H1 (cell line): ENCODE measurements around the gene C3. TPM values are rescaled to one million over a fixed set of nuclear protein-coding genes. Genes with fewer than 3 reads are reported as not detected.

Experiments
- CTCF ChIA-PET: fragments of 300-600 bp; sonication (Branson Sonifier 250); formaldehyde crosslinking; loops from one replicate; lab custom pipeline; 2021; ENCODE audit not compliant: partially characterized antibody; lab: Charles Lee
- POLR2A ChIA-PET: fragments of 300-600 bp; sonication (Branson Sonifier 250); formaldehyde crosslinking; loops from one replicate; lab custom pipeline; 2021; ENCODE audit warnings: inconsistent platforms; ENCODE audit not compliant: partially characterized antibody; lab: Charles Lee
- DNase-seq, 2 experiments: peaks; one replicate each; pipeline versions ENCODE4 v3.0.0 to v3.0.0-alpha.2; 2010 to 2022; ENCODE audit warnings: low spot score in 2 of 2, low read depth in 1 of 2, mixed read lengths in 1 of 2
- FAIRE-seq: peaks from 2 replicates; lab custom pipeline; 2011; peaks lifted over from hg19 to GRCh38; lab: Jason Lieb, UNC
- H2AFZ ChIP-seq: 2 replicates; pipeline ENCODE4 v1.8.1; 2012; ENCODE audit warnings: low read length, inconsistent platforms
- H2AK5ac ChIP-seq: 2 replicates; pipeline ENCODE4 v1.6.1; 2013; ENCODE audit warnings: low read depth, low read length
- H2BK120ac ChIP-seq: replicated peaks from 2 replicates; pipeline ENCODE3; 2013; ENCODE audit warnings: low read depth, low read length, inconsistent platforms
- H2BK12ac ChIP-seq: 2 replicates; pipeline ENCODE4 v1.6.1; 2013; ENCODE audit warnings: low read depth, low read length
- H2BK15ac ChIP-seq: 2 replicates; pipeline ENCODE4 v1.6.1; 2013; ENCODE audit warnings: low read length
- H2BK20ac ChIP-seq: 2 replicates; pipeline ENCODE4 v1.6.1; 2013; ENCODE audit warnings: low read length
- H2BK5ac ChIP-seq: 2 replicates; pipeline ENCODE4 v1.6.1; 2013; ENCODE audit warnings: low read depth, low read length
- H3K14ac ChIP-seq: 2 replicates; pipeline ENCODE4 v1.6.1; 2013; ENCODE audit warnings: inconsistent platforms; ENCODE audit not compliant: insufficient read length
- H3K18ac ChIP-seq: 2 replicates; pipeline ENCODE4 v1.6.1; 2013; ENCODE audit warnings: low read length; ENCODE audit errors: extremely low read depth
- H3K23ac ChIP-seq: 2 replicates; pipeline ENCODE4 v1.6.1; 2013; ENCODE audit warnings: inconsistent platforms; ENCODE audit not compliant: insufficient read length
- H3K23me2 ChIP-seq: 2 replicates; pipeline ENCODE4 v1.6.1; 2013; ENCODE audit warnings: low read depth, low read length
- H3K27ac ChIP-seq: 2 replicates; pipeline ENCODE4 v1.6.1; 2011; ENCODE audit warnings: low read depth, low read length, inconsistent platforms
- H3K27me3 ChIP-seq, 4 experiments: replicated peaks in 1 of 4; 1 replicate in 1 of 4; 2 replicates in 3 of 4; pipeline versions ENCODE4 v1.6.1 to v1.8.1; 2011 to 2013; ENCODE audit warnings: low read length in 3 of 4, mild to moderate bottlenecking in 3 of 4, inconsistent platforms in 2 of 4, mixed read lengths in 2 of 4, moderate library complexity in 1 of 4; ENCODE audit not compliant: control insufficient read depth in 3 of 4, insufficient read depth in 3 of 4; ENCODE audit errors: extremely low read depth in 1 of 4
- H3K36me3 ChIP-seq, 4 experiments: 2 replicates each; pipeline versions ENCODE4 v1.6.1 to v1.8.1; 2011 to 2013; ENCODE audit warnings: mild to moderate bottlenecking in 4 of 4, low read length in 3 of 4, moderate library complexity in 2 of 4, control low read depth in 1 of 4, inconsistent platforms in 1 of 4; ENCODE audit not compliant: insufficient read depth in 4 of 4, control insufficient read depth in 2 of 4
- H3K4ac ChIP-seq: replicated peaks from 2 replicates; pipeline ENCODE3; 2013; ENCODE audit warnings: low read length, low read depth, mixed read lengths, inconsistent platforms; ENCODE audit not compliant: insufficient read length
- H3K4me1 ChIP-seq, 4 experiments: replicated peaks in 1 of 4; 1 replicate in 1 of 4; 2 replicates in 3 of 4; pipeline versions ENCODE4 v1.6.1 to v1.8.1; 2011 to 2013; ENCODE audit warnings: low read length in 3 of 4, inconsistent platforms in 2 of 4, mixed read lengths in 1 of 4; ENCODE audit not compliant: insufficient read depth in 4 of 4, control insufficient read depth in 3 of 4
- H3K4me2 ChIP-seq, 2 experiments: 2 replicates each; pipeline versions ENCODE4 v1.6.1 to v1.8.1; 2011 to 2013; ENCODE audit warnings: low read depth in 2 of 2, low read length in 2 of 2, control low read depth in 1 of 2, inconsistent platforms in 1 of 2, mild to moderate bottlenecking in 1 of 2; ENCODE audit not compliant: insufficient read depth in 1 of 2
- H3K4me3 ChIP-seq, 4 experiments: fragments of 200-600, 300-600 bp in 1 of 4; sonication (generic), shearing (Covaris generic), sonication (Bioruptor Twin) in 1 of 4; 2 replicates each; pipeline versions ENCODE4 v1.5.1 to v1.8.1; 2011 to 2016; ENCODE audit warnings: low read length in 4 of 4, low read depth in 3 of 4, control low read depth in 2 of 4, inconsistent platforms in 2 of 4, mild to moderate bottlenecking in 2 of 4, mixed read lengths in 1 of 4, moderate library complexity in 1 of 4; ENCODE audit not compliant: insufficient read depth in 2 of 4; ENCODE audit errors: extremely low read depth in 1 of 4
- H3K56ac ChIP-seq: replicated peaks from 2 replicates; pipeline ENCODE3; 2013; ENCODE audit warnings: low read depth, mild to moderate bottlenecking, mixed read lengths, low read length, inconsistent platforms; ENCODE audit not compliant: insufficient read length
- H3K79me1 ChIP-seq: 2 replicates; pipeline ENCODE4 v1.6.1; 2013; ENCODE audit warnings: low read depth, low read length, control low read depth
- H3K79me2 ChIP-seq, 2 experiments: 2 replicates each; pipeline versions ENCODE4 v1.6.1 to v1.8.1; 2012 to 2013; ENCODE audit warnings: low read length in 2 of 2, mild to moderate bottlenecking in 2 of 2, inconsistent platforms in 1 of 2; ENCODE audit not compliant: insufficient read depth in 2 of 2, control insufficient read depth in 1 of 2
- H3K9ac ChIP-seq, 4 experiments: replicated peaks in 1 of 4; 1 replicate in 1 of 4; 2 replicates in 3 of 4; pipeline versions ENCODE4 v1.6.1 to v1.8.1; 2011 to 2013; ENCODE audit warnings: low read depth in 3 of 4, low read length in 3 of 4, control low read depth in 2 of 4, mild to moderate bottlenecking in 2 of 4, moderate library complexity in 2 of 4, inconsistent platforms in 1 of 4; ENCODE audit errors: extremely low read depth in 1 of 4
- H3K9me3 ChIP-seq, 2 experiments: 2 replicates each; pipeline versions ENCODE4 v1.6.1 to v1.8.1; 2012 to 2013; ENCODE audit warnings: mild to moderate bottlenecking in 2 of 2, moderate library complexity in 2 of 2, control low read depth in 1 of 2, inconsistent platforms in 1 of 2, low read depth in 1 of 2, low read length in 1 of 2, mixed read lengths in 1 of 2; ENCODE audit not compliant: insufficient read depth in 2 of 2
- H4K20me1 ChIP-seq, 2 experiments: replicated peaks in 1 of 2; 2 replicates each; pipeline versions ENCODE3 to v1.8.1; 2011 to 2013; ENCODE audit warnings: inconsistent platforms in 2 of 2, low read length in 2 of 2, mild to moderate bottlenecking in 1 of 2; ENCODE audit not compliant: insufficient read depth in 2 of 2, control insufficient read depth in 1 of 2
- H4K5ac ChIP-seq: 2 replicates; pipeline ENCODE4 v1.6.1; 2013; ENCODE audit warnings: low read length, low read depth, mixed read lengths, inconsistent platforms; ENCODE audit not compliant: insufficient read length
- H4K8ac ChIP-seq: 2 replicates; pipeline ENCODE4 v1.8.0; 2013; ENCODE audit warnings: mild to moderate bottlenecking, moderate library complexity, low read length, inconsistent platforms; ENCODE audit not compliant: insufficient read depth; ENCODE audit errors: extremely low read depth
- H4K91ac ChIP-seq: replicated peaks from 2 replicates; pipeline ENCODE3; 2013; ENCODE audit warnings: low read length, mixed read lengths, inconsistent platforms; ENCODE audit not compliant: insufficient read length
- CHD1 ChIP-seq: IDR thresholded peaks from 2 replicates; pipeline ENCODE4 v1.6.1; 2012; ENCODE audit warnings: low read depth, low read length, improper control_type of control experiment
- EP300 ChIP-seq, 2 experiments: IDR thresholded peaks; 1 replicate in 1 of 2; 2 replicates in 1 of 2; pipeline ENCODE4 v1.6.1; 2011 to 2012; ENCODE audit warnings: low read depth in 2 of 2, low read length in 2 of 2, mild to moderate bottlenecking in 2 of 2, borderline replicate concordance in 1 of 2, inconsistent platforms in 1 of 2, moderate library complexity in 1 of 2
- KDM4A ChIP-seq: IDR thresholded peaks from one replicate; pipeline ENCODE4 v1.7.1; 2012; ENCODE audit warnings: low read depth, mild to moderate bottlenecking, moderate library complexity, low read length, inconsistent platforms; ENCODE audit not compliant: severe bottlenecking
- MAX ChIP-seq: IDR thresholded peaks from 2 replicates; pipeline ENCODE4 v1.6.1; 2012; ENCODE audit warnings: inconsistent platforms
- RAD21 ChIP-seq, 2 experiments: IDR thresholded peaks in 1 of 2; conservative IDR thresholded peaks in 1 of 2; 2 replicates each; pipeline ENCODE4 v1.6.1; 2011; ENCODE audit warnings: low read depth in 2 of 2, low read length in 2 of 2, improper control_type of control experiment in 1 of 2, inconsistent platforms in 1 of 2, mild to moderate bottlenecking in 1 of 2, moderate library complexity in 1 of 2
- SIX5 ChIP-seq: IDR thresholded peaks from 2 replicates; pipeline ENCODE4 v1.6.1; 2011; ENCODE audit warnings: mild to moderate bottlenecking, low read depth, low read length
- TBP ChIP-seq: IDR thresholded peaks from 2 replicates; pipeline ENCODE4 v1.6.1; 2011; ENCODE audit warnings: low read depth, low read length, improper control_type of control experiment
- USF2 ChIP-seq: IDR thresholded peaks from 2 replicates; pipeline ENCODE4 v1.6.1; 2011; ENCODE audit warnings: low read length, improper control_type of control experiment
- YY1 ChIP-seq: IDR thresholded peaks from 2 replicates; pipeline ENCODE4 v1.6.1; 2011; ENCODE audit warnings: low read depth, mild to moderate bottlenecking, low read length
- WGBS, 2 experiments: shearing (Covaris generic) in 1 of 2; methylation state at CpG; one replicate each; pipeline versions ENCODE4 v1.1.6 to v1.1.7; 2013 to 2015; ENCODE audit warnings: low lambda C conversion rate in 2 of 2, mixed read lengths in 2 of 2, inconsistent platforms in 1 of 2, low coverage in 1 of 2, missing lambda C conversion rate in 1 of 2; ENCODE audit not compliant: insufficient replicate concordance in 2 of 2, insufficient coverage in 1 of 2, insufficient read length in 1 of 2; ENCODE audit errors: extremely low coverage in 1 of 2, missing lambda C conversion rate in 1 of 2; 5-methylcytosine and 5-hydroxymethylcytosine counted together
- polyA plus RNA-seq, 7 experiments: library from polyadenylated mRNA; depleted of rRNA in 3 of 7; stranded (reverse) in 5 of 7; unstranded in 2 of 7; fragments of >200 nt in 5 of 7; fragments of 200-250 nt in 2 of 7; gene quantifications; 1 replicate in 5 of 7; 2 replicates in 1 of 7; 4 replicates in 1 of 7; pipeline versions ENCODE4 v1.2.1 to v1.2.3, GENCODE V29; 2011 to 2013; ENCODE audit warnings: missing spikeins in 2 of 7, mixed read lengths in 2 of 7
- total RNA-seq: library from RNA; stranded (reverse); fragmentation: NEBNext Ultra II Directional; extraction: Animal tissue kit (Norgen Biotek cat#: 25700); gene quantifications from 2 replicates; pipeline ENCODE4 v1.2.1, GENCODE V29; 2021

C3 gene
- total and polyA plus RNA-seq, 2 of the 8 experiments (the other 6 are each of a cell fraction or from before 2014, with no cell fraction given): 6.4 to 12.8 TPM

- Histone ChIP-seq H4K8ac (no peak overlapping the region; the same call in 1 of the 2 replicates), H2AK5ac (0 out of 2 replicates have a peak overlapping the region, but pooled peaks have one; percentile 39), H3K79me2 (no peaks in the 10 kb centered on the region), H2BK15ac (peak overlapping the region; percentile 63; the same call in 1 of the 2 replicates), H2BK12ac (peak overlapping the region; percentile 68; the same call in 1 of the 2 replicates), H3K36me3 (no peaks in the 10 kb centered on the region), H3K27ac (no peak overlapping the region), H3K9ac (peak overlapping the region in 1 of 4 experiments; percentile 18; a peak in 1 of 7 replicates), H3K9me3 (no peaks in the 10 kb centered on the region), H3K18ac (0 out of 2 replicates have a peak overlapping the region, but pooled peaks have one; percentile 17), H3K23me2 (peaks cover 9% of the 10 kb centered on the region), H3K27me3 (peaks cover 0 to 22% (median 18%) of the 10 kb centered on the region in 4 experiments; a peak in 6 of 7 replicates), H2BK20ac (0 out of 2 replicates have a peak overlapping the region, but pooled peaks have one; percentile 55), H3K4ac (no peak overlapping the region), H2BK5ac (no peak overlapping the region), H2AFZ (peak overlapping the region; percentile 94), H3K23ac (no peak overlapping the region), H3K4me2 (peak overlapping the region; percentile 75 to 87), H4K5ac (no peak overlapping the region), H3K79me1 (no peaks in the 10 kb centered on the region), H3K14ac (no peak overlapping the region), H4K20me1 (no peaks in the 10 kb centered on the region), H3K4me1 (peaks cover 0 to 12% (median 2%) of the 10 kb centered on the region in 4 experiments; a peak in 4 of 7 replicates), H2BK120ac (no peak overlapping the region), H4K91ac (no peak overlapping the region), H3K4me3 (peak overlapping the region; percentile 41 to 58 (median 51); a peak in 7 of 8 replicates), H3K56ac (no peak overlapping the region)
- FAIRE-seq (peak; percentile 45), DNase-seq (peak in 1 of 2 experiments; percentile 78)
- CTCF ChIA-PET: interaction anchor here (0.6 to 1.1 kb wide), 4 partner anchors 25 to 752 kb away, joined by 3 read pairs; no protein-coding TSS in a partner anchor
- POLR2A ChIA-PET: no interaction called here
- WGBS, 2 experiments: 8 to 82% methylated on average over 1 to 27 of the region's 30 CpGs
- TF ChIP-seq USF2: no peak
- TF ChIP-seq RAD21 (IDR thresholded peaks at IDR 0.05 in 1 of 2, conservative IDR thresholded peaks at IDR 0.05 in 1 of 2; ENCODE audit: low read depth in 2 of 2, low read length in 2 of 2): peak; percentile 22 to 36; a peak in 2 of 4 replicates
- 0 out of 2 replicates have a peak, but pooled peaks have one; percentile 8 for TF ChIP-seq TBP
- TF ChIP-seq EP300 (IDR thresholded peaks at IDR 0.05; ENCODE audit: borderline replicate concordance in 1 of 2, low read depth in 2 of 2, low read length in 2 of 2): no peak
- TF ChIP-seq KDM4A: peak; percentile 74
- no peak for TF ChIP-seq CHD1
- TF ChIP-seq YY1: no peak
- no peak for TF ChIP-seq SIX5
- TF ChIP-seq MAX: peak; percentile 62; the same call in 1 of the 2 replicates
Measured at GRCh38 chr19:6710273-6711077, 10.0 kb downstream of the C3 start.
